Measurements from ENCODE around the gene ADGRB2. TPM values are rescaled to one million over a fixed set of nuclear protein-coding genes. Genes with fewer than 3 reads are reported as not detected.

The ADGRB2 gene
- total and polyA plus RNA-seq, 2 donors from 2014 or later = 3.2 to 5.3 TPM

DNA sequence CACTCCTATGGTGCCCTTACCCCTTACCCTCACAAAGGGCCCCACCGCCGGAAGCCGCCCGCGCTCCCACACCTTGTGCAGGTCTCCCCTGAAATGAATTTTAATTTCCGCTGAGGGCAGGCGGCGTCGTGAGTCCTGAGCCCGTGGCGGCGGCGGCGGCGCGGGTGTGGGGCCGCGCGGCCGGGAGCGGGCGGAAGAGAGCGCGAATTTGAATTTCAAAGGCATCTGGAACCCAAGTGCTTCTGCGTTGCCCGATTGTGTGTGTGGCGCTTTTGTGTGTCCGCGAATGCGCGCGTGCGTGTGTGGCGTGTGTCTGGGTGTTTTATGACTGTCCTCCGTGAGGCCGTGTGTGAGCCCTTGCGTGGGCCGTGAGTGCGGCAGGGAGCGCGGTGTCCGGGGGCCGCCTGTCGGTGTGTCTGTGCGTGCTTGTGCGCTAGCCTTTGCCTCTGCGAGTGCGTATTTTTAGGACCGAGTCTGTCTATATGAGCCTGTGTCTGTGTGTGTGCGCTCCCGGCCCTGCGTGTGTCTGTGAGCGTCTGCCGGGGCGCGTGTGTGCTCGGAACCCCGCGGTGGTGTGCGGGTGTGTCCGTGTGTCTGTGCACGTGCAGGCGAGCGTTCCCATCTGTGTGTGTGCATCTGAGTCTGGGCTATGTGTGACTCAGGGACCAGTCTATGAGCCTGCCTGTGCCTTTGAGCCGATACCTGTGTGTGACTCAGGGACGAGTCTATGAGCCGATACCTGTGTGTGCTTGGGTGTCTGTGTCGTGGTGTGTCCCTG is 7.9 kb upstream of the ADGRB2 start:
- Histone ChIP-seq H3K9me3 (ENCODE audit: control insufficient read depth in 2 of 3, insufficient read depth in 1 of 3, low read length in 3 of 3) (no peaks in the 10 kb centered on the region), H3K4me1 (ENCODE audit: control insufficient read depth in 2 of 3, insufficient read depth in 2 of 3, low read depth in 1 of 3, low read length in 3 of 3) (peaks cover 0 to 7% (median 0%) of the 10 kb centered on the region in 3 donors), H3K36me3 (ENCODE audit: control insufficient read depth in 2 of 3, insufficient read depth in 3 of 3, low read length in 3 of 3) (no peaks in the 10 kb centered on the region), H3K27ac (ENCODE audit: low read depth in 2 of 2, low read length in 2 of 2) (no peak overlapping the region), H3K9ac (ENCODE audit: low read length in 3 of 3) (no peak overlapping the region), H3K4me3 (ENCODE audit: low read length in 3 of 3) (peak overlapping the region in 2 of 3 donors; percentile 15 to 18), H3K27me3 (ENCODE audit: control insufficient read depth, insufficient read depth, low read length) (peaks cover 21% of the 10 kb centered on the region)
- peak in 2 of 5 donors; percentile 44 to 49 for DNase-seq
- intact Hi-C loops (cut with DNase I) = no loop called here
- TF ChIP-seq, protein P1, sequence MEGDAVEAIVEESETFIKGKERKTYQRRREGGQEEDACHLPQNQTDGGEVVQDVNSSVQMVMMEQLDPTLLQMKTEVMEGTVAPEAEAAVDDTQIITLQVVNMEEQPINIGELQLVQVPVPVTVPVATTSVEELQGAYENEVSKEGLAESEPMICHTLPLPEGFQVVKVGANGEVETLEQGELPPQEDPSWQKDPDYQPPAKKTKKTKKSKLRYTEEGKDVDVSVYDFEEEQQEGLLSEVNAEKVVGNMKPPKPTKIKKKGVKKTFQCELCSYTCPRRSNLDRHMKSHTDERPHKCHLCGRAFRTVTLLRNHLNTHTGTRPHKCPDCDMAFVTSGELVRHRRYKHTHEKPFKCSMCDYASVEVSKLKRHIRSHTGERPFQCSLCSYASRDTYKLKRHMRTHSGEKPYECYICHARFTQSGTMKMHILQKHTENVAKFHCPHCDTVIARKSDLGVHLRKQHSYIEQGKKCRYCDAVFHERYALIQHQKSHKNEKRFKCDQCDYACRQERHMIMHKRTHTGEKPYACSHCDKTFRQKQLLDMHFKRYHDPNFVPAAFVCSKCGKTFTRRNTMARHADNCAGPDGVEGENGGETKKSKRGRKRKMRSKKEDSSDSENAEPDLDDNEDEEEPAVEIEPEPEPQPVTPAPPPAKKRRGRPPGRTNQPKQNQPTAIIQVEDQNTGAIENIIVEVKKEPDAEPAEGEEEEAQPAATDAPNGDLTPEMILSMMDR (IDR thresholded peaks at IDR 0.05; ENCODE audit: borderline replicate concordance, extremely low read depth, insufficient read depth) = peak; percentile 1
- FAIRE-seq = no peak

DNA sequence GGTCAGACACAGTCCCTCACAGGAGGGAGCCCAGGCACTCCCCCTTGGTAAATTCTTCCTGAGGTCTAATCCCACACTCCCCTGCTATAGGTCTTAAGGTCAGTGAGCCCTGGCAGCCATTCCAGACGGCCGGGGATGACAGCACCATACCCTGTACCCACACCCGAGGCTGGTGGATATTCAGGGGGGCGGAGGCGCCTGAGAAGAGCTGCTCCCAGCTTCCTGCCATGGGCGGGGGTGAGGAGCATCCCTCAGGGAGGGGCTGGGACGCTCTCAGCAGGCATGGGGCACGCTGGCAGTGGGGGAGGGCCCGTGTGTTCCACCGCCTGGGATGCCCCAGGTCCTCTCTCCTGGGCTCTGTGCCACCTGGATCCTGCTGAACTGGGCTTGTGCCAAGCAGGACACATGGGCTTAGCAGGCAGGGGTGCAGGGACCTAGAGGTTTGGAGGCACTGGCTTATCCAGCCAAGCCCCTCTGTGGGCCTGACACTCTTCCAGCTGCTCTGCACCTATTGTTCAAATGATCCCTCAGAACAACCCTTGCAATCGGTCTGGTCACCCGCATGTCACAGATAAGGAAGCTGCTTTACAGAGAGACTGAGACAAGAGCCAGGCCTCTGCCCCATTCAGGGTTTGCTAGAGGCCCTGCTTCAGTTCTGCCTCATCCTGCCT is 5.7 kb upstream of the ADGRB2 start:
- Histone ChIP-seq H3K9ac (ENCODE audit: low read length in 3 of 3) (no peak overlapping the region), H3K27ac (ENCODE audit: low read depth in 2 of 2, low read length in 2 of 2) (no peak overlapping the region), H3K9me3 (ENCODE audit: control insufficient read depth in 2 of 3, insufficient read depth in 1 of 3, low read length in 3 of 3) (no peaks in the 10 kb centered on the region), H3K36me3 (ENCODE audit: control insufficient read depth in 2 of 3, insufficient read depth in 3 of 3, low read length in 3 of 3) (no peaks in the 10 kb centered on the region), H3K4me3 (ENCODE audit: low read length in 3 of 3) (no peak overlapping the region), H3K27me3 (ENCODE audit: control insufficient read depth, insufficient read depth, low read length) (peaks cover 21% of the 10 kb centered on the region), H3K4me1 (ENCODE audit: control insufficient read depth in 2 of 3, insufficient read depth in 2 of 3, low read depth in 1 of 3, low read length in 3 of 3) (peaks cover 0 to 8% (median 0%) of the 10 kb centered on the region in 3 donors)
- no peak for FAIRE-seq
- TF ChIP-seq, protein P1 (IDR thresholded peaks at IDR 0.05; ENCODE audit: borderline replicate concordance, extremely low read depth, insufficient read depth) = no peak
- peak in 3 of 5 donors; percentile 52 to 67 (median 59) for DNase-seq
- intact Hi-C loops (cut with DNase I) = no loop called here

DNA sequence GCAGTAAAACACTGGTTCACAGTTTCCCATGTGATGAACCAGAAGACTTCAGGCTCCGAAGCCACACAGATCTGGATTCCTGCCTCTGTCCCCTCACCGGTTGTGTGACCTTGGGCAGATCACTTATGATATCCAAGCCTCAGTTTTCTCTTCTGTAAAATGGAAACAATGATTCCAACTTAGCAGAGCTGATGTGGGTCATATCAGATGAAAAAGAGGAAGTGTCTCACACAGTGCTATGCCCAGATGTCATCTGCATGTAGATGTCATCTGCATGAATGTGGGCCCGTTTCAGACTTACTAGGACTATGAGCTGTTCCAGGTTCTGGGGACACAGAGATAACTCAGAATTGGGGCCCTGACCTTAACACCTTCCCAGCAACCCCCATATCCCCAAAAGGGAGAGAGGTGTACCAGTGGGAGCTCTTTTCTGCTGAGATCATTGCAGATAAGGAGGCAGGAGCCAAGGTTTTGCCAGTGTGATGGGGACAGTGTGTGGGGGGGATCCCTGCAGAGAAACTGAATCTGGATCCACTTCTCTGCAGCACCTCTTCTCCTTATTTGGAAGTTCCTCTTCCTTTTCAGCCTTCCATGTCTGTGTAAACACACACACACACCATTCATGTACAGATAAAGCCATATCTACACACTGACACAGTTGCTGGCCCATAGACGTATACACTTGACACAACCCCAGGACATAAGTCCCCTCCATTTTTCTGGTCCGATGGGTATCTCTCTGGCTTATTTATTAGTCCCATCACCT is 5.0 kb upstream of the ADGRB2 start:
- peaks cover 0 to 12% (median 0%) of the 10 kb centered on the region in 3 donors for H3K4me1 ChIP-seq (ENCODE audit: control insufficient read depth in 2 of 3, insufficient read depth in 2 of 3, low read depth in 1 of 3, low read length in 3 of 3)
- H3K9me3 ChIP-seq (ENCODE audit: control insufficient read depth in 2 of 3, insufficient read depth in 1 of 3, low read length in 3 of 3) = no peaks in the 10 kb centered on the region
- peaks cover 18% of the 10 kb centered on the region for H3K27me3 ChIP-seq (ENCODE audit: control insufficient read depth, insufficient read depth, low read length)
- no peak overlapping the region for H3K4me3 ChIP-seq (ENCODE audit: low read length in 3 of 3)
- intact Hi-C loops (cut with DNase I) = no loop called here
- TF ChIP-seq, protein P1 (IDR thresholded peaks at IDR 0.05; ENCODE audit: borderline replicate concordance, extremely low read depth, insufficient read depth) = no peak
- H3K27ac ChIP-seq (ENCODE audit: low read depth in 2 of 2, low read length in 2 of 2) = no peak overlapping the region
- FAIRE-seq = no peak
- H3K36me3 ChIP-seq (ENCODE audit: control insufficient read depth in 2 of 3, insufficient read depth in 3 of 3, low read length in 3 of 3) = no peaks in the 10 kb centered on the region
- H3K9ac ChIP-seq (ENCODE audit: low read length in 3 of 3) = no peak overlapping the region
- no peak for DNase-seq

All from kidney (tissue), 14 donors.